Hypothalamus (tissue), 51 donors: Measurements from ENCODE around the gene TNRC6C.

Source experiments
- DNase-seq, 51 donors: peaks; one replicate each; lab custom pipeline; 2025; lab: John Stamatoyannopoulos, UW

TNRC6C gene

GRCh38 chr17:78005452-78006171 is 47.1 kb downstream of the TNRC6C start:
- DNase-seq: no peak

- no peak for DNase-seq
These were observed 47.8 kb downstream of the TNRC6C start for GRCh38 chr17:78006338-78006737.

DNA sequence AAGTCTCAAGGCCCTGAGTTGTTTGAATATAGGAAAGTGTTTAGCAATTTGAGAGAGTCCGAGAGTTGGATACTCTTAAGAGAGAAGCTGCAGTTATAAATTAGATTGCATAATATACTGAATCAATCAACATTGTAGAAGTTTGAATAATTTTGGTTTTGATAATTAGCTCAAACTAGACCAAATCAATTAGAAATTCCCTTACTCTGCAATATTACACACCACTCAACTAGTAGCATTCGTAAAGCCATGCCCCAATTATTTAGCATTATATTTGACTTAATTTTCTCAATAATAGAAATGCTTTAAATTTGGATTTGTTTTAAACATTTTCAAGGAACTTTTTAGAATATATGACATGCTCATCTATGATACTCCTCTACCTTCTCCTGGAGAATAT is 49.1 kb downstream of the TNRC6C start:
- no peak for DNase-seq

GRCh38 chr17:78010759-78011158 is 52.3 kb downstream of the TNRC6C start:
- DNase-seq: no peak

- no peak for DNase-seq
These were observed 53.9 kb downstream of the TNRC6C start for GRCh38 chr17:78012428-78012827.

DNA sequence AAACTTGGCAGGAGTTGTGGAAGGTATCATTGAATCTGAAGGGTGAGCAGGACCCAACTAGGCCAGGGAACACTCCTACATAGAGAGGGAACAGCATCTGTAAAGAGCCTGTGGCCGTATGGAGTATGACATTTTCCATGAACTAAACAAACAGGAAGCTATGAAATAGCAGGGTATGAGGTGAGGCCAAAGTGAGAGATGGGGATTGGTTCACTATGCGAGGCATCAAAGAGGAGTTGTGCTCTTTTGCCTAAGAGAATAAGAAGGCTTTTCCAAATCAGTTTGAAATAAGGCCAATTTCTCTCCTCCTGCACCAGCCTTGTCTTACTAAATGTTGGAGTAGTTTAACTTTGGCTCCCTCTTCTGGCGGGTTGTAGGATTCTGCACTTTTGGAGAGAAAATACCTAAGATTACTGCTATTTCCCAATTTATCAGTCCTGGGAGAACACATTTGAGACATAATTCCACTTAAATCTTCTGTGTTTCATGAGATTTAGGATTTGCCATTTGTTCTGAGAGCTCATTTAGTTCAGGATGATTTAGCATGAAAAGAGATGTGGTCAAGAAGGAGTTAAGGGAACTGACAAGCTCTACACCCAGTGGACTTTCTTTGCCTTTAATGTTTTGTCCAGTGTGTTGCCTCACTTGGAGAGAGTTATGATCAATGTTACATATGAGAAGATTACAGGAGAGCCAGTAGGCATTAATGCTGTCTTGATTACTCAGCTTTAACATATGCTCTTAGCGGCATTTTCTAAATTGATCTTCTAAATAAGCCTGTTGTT is 55.4 kb downstream of the TNRC6C start:
- DNase-seq: peak in 16 of 51 donors; percentile 6 to 87 (median 38)

DNA sequence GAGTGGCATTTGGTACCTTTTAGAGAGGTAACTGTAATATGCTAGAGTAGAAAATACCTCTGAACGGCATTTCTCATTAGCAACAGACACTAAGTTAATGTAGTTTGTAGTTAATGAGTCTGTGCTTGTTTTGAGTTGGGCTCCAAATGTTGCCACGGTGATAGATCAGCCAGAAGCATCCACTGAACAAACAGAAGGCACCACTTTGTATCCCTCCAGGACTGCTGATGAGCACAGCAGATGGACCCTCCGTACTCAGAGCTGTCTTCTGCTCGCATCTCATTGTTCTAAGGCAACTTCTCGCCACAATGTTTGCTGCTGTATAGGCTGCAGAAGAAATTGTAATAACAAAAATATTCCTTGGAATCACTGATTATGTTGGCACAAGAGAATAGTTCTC is 56.1 kb downstream of the TNRC6C start:
- DNase-seq: no peak

DNA sequence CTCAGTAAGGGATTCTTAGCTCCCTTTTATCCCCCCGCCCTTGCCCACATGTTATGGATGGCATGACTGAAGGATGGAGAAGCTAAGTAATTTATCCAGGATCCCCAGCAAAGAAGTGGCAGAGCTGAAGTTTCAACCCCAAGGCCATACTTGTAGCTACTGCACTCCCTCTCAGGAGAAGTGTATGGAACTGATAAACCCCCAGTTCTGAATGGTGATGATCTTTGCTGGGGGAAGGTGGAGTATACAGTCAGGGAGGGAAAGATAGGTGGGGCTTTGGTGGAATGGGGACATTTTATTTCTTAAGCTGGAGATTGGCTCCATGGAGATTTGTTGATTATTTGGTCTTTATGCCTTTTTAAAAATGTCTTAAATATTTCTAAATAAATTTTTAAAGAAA is 58.3 kb downstream of the TNRC6C start:
- DNase-seq: no peak

GRCh38 chr17:78019367-78019975 is 61.0 kb downstream of the TNRC6C start:
- peak in 1 of 51 donors; percentile 36 for DNase-seq

- DNase-seq: no peak
These were observed 61.6 kb downstream of the TNRC6C start for GRCh38 chr17:78019976-78020716.

GRCh38 chr17:78020717-78021108 is 62.2 kb downstream of the TNRC6C start:
- no peak for DNase-seq

DNA sequence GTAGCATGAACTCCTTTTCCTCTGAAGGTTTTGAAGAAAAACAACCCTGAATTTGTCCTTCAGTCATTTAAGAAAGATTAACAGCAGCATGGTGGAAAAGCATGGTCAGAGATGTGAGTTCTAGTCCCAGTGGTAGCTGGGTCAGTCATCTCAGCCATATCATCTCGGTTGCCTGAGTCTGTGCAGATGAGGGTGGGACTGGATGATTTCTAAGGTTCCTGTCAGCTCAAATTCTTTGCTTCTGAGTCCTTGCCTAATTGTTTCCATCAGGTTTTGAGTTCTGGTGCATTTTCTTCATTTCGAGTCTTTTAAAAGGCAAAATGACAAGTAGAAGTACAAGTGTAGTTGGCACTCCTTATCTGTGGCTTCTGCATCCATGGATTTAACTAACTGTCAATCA is 63.9 kb downstream of the TNRC6C start:
- no peak for DNase-seq

DNA sequence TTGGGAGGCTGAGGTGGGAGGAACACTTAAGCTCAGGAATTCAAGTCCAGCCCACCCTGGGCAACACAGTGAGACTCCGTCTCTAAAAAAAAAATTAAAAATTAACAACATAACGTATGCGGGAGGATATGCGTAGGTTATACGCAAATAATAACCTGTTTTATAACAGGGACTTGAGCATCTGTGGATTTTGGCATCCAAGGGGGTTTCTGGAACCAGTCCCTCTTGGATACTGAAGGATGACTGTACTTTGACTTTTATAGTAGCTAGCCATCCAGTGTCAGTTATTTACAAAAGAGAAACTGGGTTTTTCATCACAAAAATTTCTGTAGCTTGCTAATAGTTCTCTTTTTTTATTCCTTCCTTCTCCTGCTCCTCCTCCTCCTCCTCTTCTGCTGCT is 64.5 kb downstream of the TNRC6C start:
- no peak for DNase-seq

DNA sequence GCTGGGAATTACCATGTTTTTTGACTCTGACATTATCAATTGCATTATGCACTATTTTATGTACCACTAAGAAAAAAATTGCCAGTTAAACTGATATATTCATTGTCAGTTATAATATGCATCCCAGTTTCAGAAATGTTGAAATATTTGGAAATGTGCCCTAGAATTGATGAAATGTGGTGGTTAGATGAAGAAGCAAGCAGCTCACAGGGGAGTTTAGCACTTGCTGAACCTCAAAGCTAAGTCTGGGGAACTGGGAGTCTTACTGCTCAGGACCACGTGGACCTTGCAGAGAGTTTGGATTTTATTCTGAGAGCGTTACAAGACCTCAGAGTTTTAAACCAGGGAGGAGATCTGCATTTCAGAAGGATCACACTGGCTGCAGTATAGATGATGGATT is 67.9 kb downstream of the TNRC6C start:
- DNase-seq: no peak

GRCh38 chr17:78027121-78027520 is 68.6 kb downstream of the TNRC6C start:
- no peak for DNase-seq

DNA sequence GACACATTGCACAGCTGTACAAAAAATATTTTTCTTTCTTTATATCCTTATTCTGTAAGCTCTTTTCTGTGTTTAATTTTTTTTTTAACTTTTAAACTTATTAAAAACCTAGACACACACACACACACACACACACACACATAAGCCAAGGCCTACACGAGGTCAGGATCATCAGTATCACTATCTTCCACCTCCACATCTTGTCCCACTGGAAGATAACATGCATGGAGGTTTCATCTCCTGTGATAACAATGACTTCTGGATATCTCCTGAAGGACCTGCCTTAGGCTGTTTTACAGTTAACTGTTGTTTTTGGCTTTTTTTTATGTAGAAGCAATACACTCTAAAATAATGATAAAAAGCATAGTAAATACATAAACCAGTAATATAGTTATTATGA is 71.2 kb downstream of the TNRC6C start:
- DNase-seq: no peak

- no peak for DNase-seq
These were observed 72.9 kb downstream of the TNRC6C start for GRCh38 chr17:78031435-78031834.

DNA sequence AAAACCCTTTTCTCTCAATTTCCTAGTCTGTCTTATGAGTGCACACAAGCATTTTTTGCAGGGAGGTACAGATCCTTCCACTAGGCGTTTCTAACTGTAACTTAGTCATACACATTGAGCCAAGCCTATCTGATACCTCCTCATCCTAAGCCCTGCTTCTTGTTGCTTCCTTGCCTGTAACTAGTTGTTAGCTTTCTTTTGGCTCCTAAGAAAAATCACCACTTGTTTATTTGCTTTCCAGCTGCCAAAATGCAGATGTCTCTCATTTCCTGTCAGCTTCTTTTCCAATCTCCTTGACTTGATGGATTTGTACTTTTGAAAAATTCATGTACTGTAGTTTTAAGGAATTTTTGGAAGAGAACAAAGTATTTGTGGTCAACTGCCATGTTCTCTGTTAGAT is 73.7 kb downstream of the TNRC6C start:
- DNase-seq: no peak

- DNase-seq: no peak
These were observed 76.1 kb downstream of the TNRC6C start for GRCh38 chr17:78034429-78035091.

GRCh38 chr17:78037280-78037679 is 78.8 kb downstream of the TNRC6C start:
- DNase-seq: no peak
